Activated CD4-positive, alpha-beta T cell treated with anti-CD3 and anti-CD28 coated beads for 4 hours (primary cell): Measurements from ENCODE around the gene CSHL1.
"Not testable (repeated sequence)": the region's sequence is repeated elsewhere in the genome, so short reads cannot be mapped to it uniquely, and the experiment has no call there.

Experiments
- DNase-seq, 2 donors: peaks; one replicate each; pipeline ENCODE4 v3.0.0-alpha.2; 2020

Gene CSHL1

DNA sequence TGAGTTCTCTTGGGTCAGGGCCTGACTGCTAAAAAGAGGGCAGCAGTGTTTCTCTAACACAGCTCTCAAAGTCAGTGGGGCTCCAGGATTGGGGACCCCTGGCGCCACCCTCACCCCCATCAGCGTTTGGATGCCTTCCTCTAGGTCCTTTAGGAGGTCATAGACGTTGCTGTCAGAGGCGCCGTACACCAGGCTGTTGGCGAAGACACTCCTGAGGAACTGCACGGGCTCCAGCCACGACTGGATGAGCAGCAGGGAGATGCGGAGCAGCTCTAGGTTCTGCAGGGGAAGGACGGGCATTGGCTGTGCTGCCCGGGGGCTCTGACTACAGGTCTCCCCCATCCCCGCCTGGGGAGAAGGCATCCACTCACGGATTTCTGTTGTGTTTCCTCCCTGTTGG, 6.6 kb upstream of the CSHL1 start:
- DNase-seq, result no peak

DNA sequence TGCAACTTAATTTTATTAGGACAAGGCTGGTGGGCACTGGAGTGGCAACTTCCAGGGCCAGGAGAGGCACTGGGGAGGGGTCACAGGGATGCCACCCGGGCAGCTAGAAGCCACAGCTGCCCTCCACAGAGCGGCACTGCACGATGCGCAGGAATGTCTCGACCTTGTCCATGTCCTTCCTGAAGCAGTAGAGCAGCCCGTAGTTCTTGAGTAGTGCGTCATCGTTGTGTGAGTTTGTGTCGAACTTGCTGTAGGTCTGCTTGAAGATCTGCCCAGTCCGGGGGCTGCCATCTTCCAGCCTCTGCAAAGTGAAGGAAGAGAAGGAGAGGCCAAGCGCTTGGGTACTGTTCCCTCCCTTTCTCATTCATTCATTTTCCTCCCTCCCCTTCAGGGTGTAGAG, 6.1 kb upstream of the CSHL1 start:
- DNase-seq, result not testable (repeated sequence)

DNA sequence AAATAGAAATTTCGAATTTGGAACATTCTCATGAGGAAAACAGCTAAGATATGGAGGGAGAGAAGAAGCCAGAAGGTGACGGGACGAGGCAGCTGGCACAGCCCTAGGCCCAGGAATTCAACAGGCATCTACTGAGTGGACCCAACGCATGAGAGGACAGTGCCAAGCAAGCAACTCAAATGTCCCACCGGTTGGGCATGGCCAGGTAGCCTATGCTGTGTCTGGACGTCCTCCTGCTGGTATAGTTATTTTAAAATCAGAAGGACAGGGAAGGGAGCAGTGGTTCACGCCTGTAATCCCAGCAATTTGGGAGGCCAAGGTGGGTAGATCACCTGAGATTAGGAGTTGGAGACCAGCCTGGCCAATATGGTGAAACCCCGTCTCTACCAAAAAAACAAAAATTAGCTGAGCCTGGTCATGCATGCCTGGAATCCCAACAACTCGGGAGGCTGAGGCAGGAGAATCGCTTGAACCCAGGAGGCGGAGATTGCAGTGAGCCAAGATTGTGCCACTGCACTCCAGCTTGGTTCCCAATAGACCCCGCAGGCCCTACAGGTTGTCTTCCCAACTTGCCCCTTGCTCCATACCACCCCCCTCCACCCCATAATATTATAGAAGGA, 5.6 kb upstream of the CSHL1 start:
- no peak for DNase-seq

DNA sequence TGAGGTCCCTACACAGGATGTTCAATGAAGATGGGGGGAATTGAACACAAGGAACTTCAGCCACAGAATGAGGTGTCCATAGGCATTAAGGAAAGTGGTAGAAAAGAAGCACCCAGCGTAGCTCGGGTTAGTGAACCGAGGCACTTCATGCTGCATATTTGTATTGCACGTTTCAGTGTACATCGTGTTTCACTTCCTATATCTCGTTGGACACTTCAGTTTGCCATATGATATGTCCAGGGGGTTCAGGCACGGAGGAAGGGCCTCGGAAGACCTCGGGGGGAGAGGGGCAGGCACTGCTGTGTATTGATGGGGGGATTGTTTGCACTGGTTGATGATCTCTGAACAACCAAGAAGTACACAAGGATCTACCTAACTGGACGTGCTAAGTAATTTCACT, 4.7 kb upstream of the CSHL1 start:
- DNase-seq, result not testable (repeated sequence)

- no peak for DNase-seq
These were observed 3.4 kb upstream of the CSHL1 start for GRCh38 chr17:63914471-63914870.

GRCh38 chr17:63911657-63912100, 621 bp upstream of the CSHL1 start:
- peak; percentile 51 to 67 for DNase-seq

GRCh38 chr17:63910096-63910495, 962 bp downstream of the CSHL1 start:
- no peak for DNase-seq

DNA sequence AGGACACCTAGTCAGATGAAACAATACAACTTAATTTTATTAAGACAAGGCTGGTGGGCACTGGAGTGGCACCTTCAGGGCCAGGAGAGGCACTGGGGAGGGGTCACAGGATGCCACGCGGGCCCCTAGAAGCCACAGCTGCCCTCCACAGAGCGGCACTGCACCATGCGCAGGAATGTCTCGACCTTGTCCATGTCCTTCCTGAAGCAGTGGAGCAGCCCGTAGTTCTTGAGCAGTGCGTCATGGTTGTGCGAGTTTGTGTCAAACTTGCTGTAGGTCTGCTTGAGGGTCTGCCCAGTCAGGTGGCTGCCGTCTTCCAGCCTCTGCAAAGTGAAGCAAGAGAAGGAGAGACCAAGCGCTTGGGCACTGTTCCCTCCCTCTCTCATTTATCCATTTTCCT, 1.5 kb downstream of the CSHL1 start:
- DNase-seq, result not testable (repeated sequence)

- DNase-seq, result not testable (repeated sequence)
These were observed 3.8 kb downstream of the CSHL1 start for GRCh38 chr17:63907161-63907778.

GRCh38 chr17:63904796-63905195, 6.3 kb downstream of the CSHL1 start:
- DNase-seq, result not testable (repeated sequence)

DNA sequence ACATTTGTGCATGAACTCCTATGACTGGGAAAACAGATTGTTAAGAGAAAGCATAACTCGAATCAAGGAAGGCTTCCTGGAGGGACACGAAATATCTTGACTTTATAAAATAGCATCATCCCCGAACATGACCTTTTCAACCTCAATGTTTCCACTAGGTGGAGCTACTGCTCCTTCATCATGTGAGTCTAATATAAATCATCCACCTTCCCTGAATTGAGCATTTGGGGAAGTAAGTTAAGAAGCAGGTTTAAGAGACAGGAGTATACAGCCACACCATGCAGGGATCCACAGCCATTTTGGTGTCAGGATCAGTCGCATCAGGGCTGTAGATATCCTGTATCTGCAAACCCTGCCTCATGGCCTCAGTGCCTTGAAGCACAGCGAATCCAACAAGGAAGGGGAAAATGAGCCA, 7.3 kb downstream of the CSHL1 start:
- DNase-seq, result peak in 1 of 2 donors; percentile 49

GRCh38 chr17:63901971-63902370, 9.1 kb downstream of the CSHL1 start:
- DNase-seq, result not testable (repeated sequence)

GRCh38 chr17:63898899-63899798, 11.9 kb downstream of the CSHL1 start:
- DNase-seq, result peak; percentile 29 to 50

- DNase-seq, result not testable (repeated sequence)
These were observed 14.3 kb downstream of the CSHL1 start, which contains the start of gene CSH1 for GRCh38 chr17:63896524-63897354. CSH1 (minus strand) TSS chr17:63896574; CDS start chr17:63896511, 63 bp downstream.

- not testable (repeated sequence) for DNase-seq
These were observed 16.2 kb downstream of the CSHL1 start for GRCh38 chr17:63894821-63895220.

GRCh38 chr17:63894021-63894420, 17.0 kb downstream of the CSHL1 start:
- DNase-seq, result not testable (repeated sequence)

DNA sequence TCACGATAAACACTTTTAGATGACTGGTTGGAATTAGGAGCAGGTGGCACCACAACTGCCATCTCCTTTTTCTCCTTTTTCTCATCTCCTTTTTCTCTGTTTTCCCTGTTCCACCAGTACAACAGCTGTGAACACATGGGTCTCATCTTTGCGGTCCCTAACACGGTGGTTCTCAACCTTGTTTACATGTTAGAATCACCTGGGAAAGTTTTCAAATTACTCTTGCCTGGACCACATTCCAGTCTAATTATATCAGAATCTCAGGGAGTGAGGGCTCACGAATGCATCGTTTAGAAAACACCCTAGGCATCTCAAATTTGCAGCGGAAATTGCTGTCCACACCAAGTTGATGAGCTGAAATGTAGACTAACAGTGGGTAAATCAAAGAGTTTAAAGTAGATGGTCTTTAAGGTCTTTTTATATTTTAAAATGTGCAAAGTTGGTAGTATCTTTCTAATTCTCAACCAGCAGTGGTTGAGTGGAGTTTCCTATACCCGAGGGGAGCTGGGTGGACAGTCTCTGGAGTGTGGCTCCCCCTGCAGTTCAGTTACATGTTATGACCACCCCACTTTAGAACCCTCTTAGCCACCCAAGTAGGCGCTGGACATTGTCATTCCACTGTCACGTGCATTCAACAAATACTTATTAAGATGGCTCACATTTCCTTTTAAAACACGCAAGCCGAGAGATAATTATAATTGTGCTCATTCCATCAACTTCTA, 18.6 kb downstream of the CSHL1 start:
- not testable (repeated sequence) for DNase-seq

DNA sequence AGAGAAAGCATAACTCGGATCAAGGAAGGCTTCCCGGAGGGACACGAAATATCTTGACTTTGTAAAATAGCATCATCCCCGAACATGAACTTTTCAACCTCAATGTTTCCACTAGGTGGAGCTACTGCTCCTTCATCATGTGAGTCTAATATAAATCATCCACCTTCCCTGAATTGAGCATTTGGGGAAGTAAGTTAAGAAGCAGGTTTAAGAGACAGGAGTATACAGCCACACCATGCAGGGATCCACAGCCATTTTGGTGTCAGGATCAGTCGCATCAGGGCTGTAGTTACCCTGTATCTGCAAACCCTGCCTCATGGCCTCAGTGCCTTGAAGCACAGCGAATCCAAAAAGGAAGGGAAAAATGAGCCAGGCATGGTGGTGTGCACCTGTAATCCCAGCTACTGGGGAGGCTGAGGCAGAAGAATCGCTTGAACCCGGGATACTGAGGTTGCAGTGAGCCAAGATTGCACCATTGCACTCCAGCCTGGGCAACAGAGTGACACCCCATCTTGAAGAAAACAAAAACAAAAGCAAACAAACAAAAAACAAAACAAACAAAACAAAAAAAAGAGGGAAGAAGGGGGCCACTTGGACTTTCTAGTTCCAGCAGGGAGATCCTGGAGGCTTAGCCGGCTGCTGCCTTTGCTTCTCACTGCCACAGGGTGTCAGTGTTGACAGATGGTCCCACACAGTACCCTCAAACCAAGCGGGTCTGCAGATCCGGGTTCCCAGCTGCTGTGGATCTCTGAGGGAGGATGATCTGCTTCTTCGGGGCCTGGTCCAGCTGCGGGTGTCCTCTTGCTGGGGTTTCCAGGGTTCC, 21.8 kb downstream of the CSHL1 start:
- DNase-seq, result peak in 1 of 2 donors; percentile 27

- not testable (repeated sequence) for DNase-seq
These were observed 25.9 kb downstream of the CSHL1 start for GRCh38 chr17:63885119-63885518.

DNA sequence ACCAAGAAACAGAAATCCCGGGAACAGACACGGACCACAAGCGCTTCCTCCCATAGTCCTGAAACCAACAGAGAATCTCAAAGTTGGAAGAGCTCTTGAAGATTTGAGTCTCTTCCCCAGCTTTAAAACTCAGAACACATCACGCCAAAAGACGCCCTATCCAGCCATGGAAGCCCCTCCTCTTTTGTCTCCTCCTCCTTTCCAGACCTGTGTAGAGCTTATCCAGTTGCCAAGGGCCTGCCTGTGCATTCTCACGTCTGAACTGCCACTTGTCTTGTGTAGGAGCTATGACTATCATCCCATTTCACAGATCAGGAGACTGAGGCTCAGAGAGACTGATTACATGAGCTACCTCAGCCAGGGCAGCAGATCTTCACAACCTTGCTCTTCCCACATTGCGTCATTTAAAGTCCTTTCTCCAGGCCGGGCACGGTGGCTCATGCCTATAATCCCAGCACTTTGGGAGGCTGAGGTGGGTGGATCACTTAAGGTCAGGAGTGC, 28.4 kb downstream of the CSHL1 start:
- not testable (repeated sequence) for DNase-seq
